ENCODE measurements around the gene RAPSN. TPM values are rescaled to one million over a fixed set of nuclear protein-coding genes. Genes with fewer than 3 reads are reported as not detected.

Gene RAPSN
- total RNA-seq, 1 donor from 2014 or later: 0.54 TPM

- peaks cover 5% of the 10 kb centered on the region for H3K9me3 Mint-ChIP-seq (ENCODE audit: unreplicated experiment)
- H3K4me1 Mint-ChIP-seq (ENCODE audit: low read depth, unreplicated experiment): no peaks in the 10 kb centered on the region
- no peak for TF ChIP-seq CTCF (IDR thresholded peaks at IDR 0.05; ENCODE audit: partially characterized antibody, unreplicated experiment)
- peaks cover 17% of the 10 kb centered on the region for H3K27me3 Mint-ChIP-seq (ENCODE audit: unreplicated experiment)
- no peak for DNase-seq
- H3K4me3 Mint-ChIP-seq (ENCODE audit: unreplicated experiment): no peak overlapping the region
- H3K27ac Mint-ChIP-seq (ENCODE audit: unreplicated experiment): no peak overlapping the region
- peaks cover 5% of the 10 kb centered on the region for H3K36me3 Mint-ChIP-seq (ENCODE audit: unreplicated experiment)
Observed at GRCh38 chr11:47413351-47413750, 35.6 kb downstream of the RAPSN start.

- Mint-ChIP-seq H3K4me1 (ENCODE audit: low read depth, unreplicated experiment) (peaks cover 7% of the 10 kb centered on the region), H3K27ac (ENCODE audit: unreplicated experiment) (no peak overlapping the region), H3K36me3 (ENCODE audit: unreplicated experiment) (peaks cover 5% of the 10 kb centered on the region), H3K9me3 (ENCODE audit: unreplicated experiment) (peaks cover 10% of the 10 kb centered on the region), H3K4me3 (ENCODE audit: unreplicated experiment) (no peak overlapping the region), H3K27me3 (ENCODE audit: unreplicated experiment) (peaks cover 19% of the 10 kb centered on the region)
- TF ChIP-seq CTCF (IDR thresholded peaks at IDR 0.05; ENCODE audit: partially characterized antibody, unreplicated experiment): peak; percentile 77
- peak; percentile 83 for DNase-seq
Observed at GRCh38 chr11:47411884-47412746, 36.8 kb downstream of the RAPSN start.

GRCh38 chr11:47410370-47411264 is 38.3 kb downstream of the RAPSN start:
- peaks cover 5% of the 10 kb centered on the region for H3K36me3 Mint-ChIP-seq (ENCODE audit: unreplicated experiment)
- H3K27ac Mint-ChIP-seq (ENCODE audit: unreplicated experiment): no peak overlapping the region
- H3K4me3 Mint-ChIP-seq (ENCODE audit: unreplicated experiment): peak overlapping the region; percentile 49
- peaks cover 16% of the 10 kb centered on the region for H3K27me3 Mint-ChIP-seq (ENCODE audit: unreplicated experiment)
- peaks cover 11% of the 10 kb centered on the region for H3K4me1 Mint-ChIP-seq (ENCODE audit: low read depth, unreplicated experiment)
- no peak for TF ChIP-seq CTCF (IDR thresholded peaks at IDR 0.05; ENCODE audit: partially characterized antibody, unreplicated experiment)
- H3K9me3 Mint-ChIP-seq (ENCODE audit: unreplicated experiment): peaks cover 10% of the 10 kb centered on the region
- DNase-seq: no peak

- DNase-seq: no peak
- H3K36me3 Mint-ChIP-seq (ENCODE audit: unreplicated experiment): peaks cover 5% of the 10 kb centered on the region
- no peak overlapping the region for H3K27ac Mint-ChIP-seq (ENCODE audit: unreplicated experiment)
- H3K4me3 Mint-ChIP-seq (ENCODE audit: unreplicated experiment): peak overlapping the region; percentile 92
- H3K9me3 Mint-ChIP-seq (ENCODE audit: unreplicated experiment): peaks cover 10% of the 10 kb centered on the region
- TF ChIP-seq CTCF (IDR thresholded peaks at IDR 0.05; ENCODE audit: partially characterized antibody, unreplicated experiment): no peak
- H3K27me3 Mint-ChIP-seq (ENCODE audit: unreplicated experiment): peaks cover 16% of the 10 kb centered on the region
- H3K4me1 Mint-ChIP-seq (ENCODE audit: low read depth, unreplicated experiment): peaks cover 11% of the 10 kb centered on the region
Observed at GRCh38 chr11:47409440-47410369, 39.2 kb downstream of the RAPSN start.

All from glutamatergic neuron (in vitro differentiated cells).